Smooth muscle cell (in vitro differentiated cells): Measurements from ENCODE around the gene SHB. TPM values are rescaled to one million over a fixed set of nuclear protein-coding genes. Genes with fewer than 3 reads are reported as not detected.
"Not testable (repeated sequence)": the region's sequence is repeated elsewhere in the genome, so short reads cannot be mapped to it uniquely, and the experiment has no call there.

ENCODE experiments used
- DNase-seq: peaks from one replicate; lab custom pipeline; 2025; ENCODE audit not compliant: unreplicated experiment; lab: John Stamatoyannopoulos, UW
- H2AFZ ChIP-seq: fragments of 200-600 bp; sonication (generic); 2 replicates; pipeline ENCODE4 v1.6.0; 2016; ENCODE audit warnings: antibody characterized with exemption, low read depth, mild to moderate bottlenecking
- H3F3A ChIP-seq: fragments of 200-600 bp; sonication (generic); 2 replicates; pipeline ENCODE4 v1.6.0; 2017; ENCODE audit warnings: antibody characterized with exemption, low read depth
- H3K27ac ChIP-seq: fragments of 200-600 bp; sonication (generic); 2 replicates; pipeline ENCODE4 v1.5.1; 2016; ENCODE audit warnings: low read depth, mild to moderate bottlenecking
- H3K27me3 ChIP-seq: fragments of 200-600 bp; sonication (generic); 2 replicates; pipeline ENCODE4 v1.6.1; 2016; ENCODE audit warnings: low read depth, mild to moderate bottlenecking
- H3K36me3 ChIP-seq: fragments of 200-600 bp; sonication (generic); 2 replicates; pipeline ENCODE4 v1.5.1; 2016; ENCODE audit warnings: low read depth
- H3K4me1 ChIP-seq: fragments of 200-600 bp; sonication (generic); 2 replicates; pipeline ENCODE4 v1.5.1; 2016; ENCODE audit warnings: low read depth
- H3K4me2 ChIP-seq: fragments of 200-600 bp; sonication (generic); 2 replicates; pipeline ENCODE4 v1.6.0; 2016; ENCODE audit warnings: mild to moderate bottlenecking
- H3K4me3 ChIP-seq: fragments of 200-600 bp; sonication (generic); 2 replicates; pipeline ENCODE4 v1.5.1; 2016; ENCODE audit warnings: mild to moderate bottlenecking
- H3K79me2 ChIP-seq: fragments of 200-600 bp; sonication (generic); 2 replicates; pipeline ENCODE4 v1.6.0; 2016; ENCODE audit warnings: low read depth, mild to moderate bottlenecking
- H3K9ac ChIP-seq: fragments of 200-600 bp; sonication (generic); 2 replicates; pipeline ENCODE4 v1.6.0; 2016; ENCODE audit warnings: low read depth
- H3K9me3 ChIP-seq: fragments of 200-600 bp; sonication (generic); replicated peaks from 2 replicates; pipeline ENCODE4 v1.5.1; 2016; ENCODE audit warnings: low read depth
- H4K20me1 ChIP-seq: fragments of 200-600 bp; sonication (generic); 2 replicates; pipeline ENCODE4 v1.6.0; 2016; ENCODE audit warnings: low read depth
- WGBS: methylation state at CpG from one replicate; pipeline ENCODE4 v1.1.7; 2016; ENCODE audit warnings: low lambda C conversion rate; 5-methylcytosine and 5-hydroxymethylcytosine counted together
- polyA plus RNA-seq: library from polyadenylated mRNA; unstranded; fragments of >200 nt; fragmentation: Nextera tagmentation; extraction: Ambion mirVana; gene quantifications from 2 replicates; pipeline ENCODE4 v1.2.1, GENCODE V29; 2016
- total RNA-seq: library from RNA; depleted of rRNA; stranded (reverse); fragments of >200 nt; gene quantifications from 2 replicates; pipeline ENCODE4 v1.2.3, GENCODE V29; 2014
- TF ChIP-seq, protein P1 (sequence below): fragments of 200-600 bp; sonication (generic); IDR thresholded peaks from 2 replicates; pipeline ENCODE4 v1.5.1; 2017; ENCODE audit warnings: borderline replicate concordance, mild to moderate bottlenecking, antibody characterized with exemption; ENCODE audit not compliant: insufficient read depth, poor library complexity, severe bottlenecking

Gene SHB
- total and polyA plus RNA-seq, 2 experiments from 2014 or later = 16.4 to 32.4 TPM

DNA sequence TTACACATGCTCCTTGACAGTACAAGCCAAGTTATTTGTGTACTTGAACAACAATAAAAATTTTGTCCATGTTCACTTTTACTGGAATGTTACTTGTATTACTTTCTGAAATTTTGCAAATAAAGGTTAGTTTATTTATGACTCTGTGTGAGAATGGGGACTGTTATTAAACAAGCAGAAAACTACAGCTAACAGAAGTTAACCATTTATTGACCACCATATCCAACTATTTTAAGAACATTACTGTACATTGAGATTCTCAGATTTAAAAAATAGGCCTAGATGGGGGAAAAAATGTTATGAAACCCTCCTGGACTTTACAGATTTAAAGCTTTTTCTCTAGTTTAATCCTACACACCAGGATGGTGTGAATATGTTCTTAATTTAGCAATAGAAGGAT, 166.9 kb downstream of the SHB start:
- H2AFZ ChIP-seq = no peak overlapping the region
- H4K20me1 ChIP-seq = peaks cover 24% of the 10 kb centered on the region
- H3K27ac ChIP-seq = no peak overlapping the region
- peaks cover 8% of the 10 kb centered on the region for H3K4me1 ChIP-seq
- H3F3A ChIP-seq = no peaks in the 10 kb centered on the region
- H3K4me3 ChIP-seq = peak overlapping the region; percentile 77
- TF ChIP-seq, protein P1, sequence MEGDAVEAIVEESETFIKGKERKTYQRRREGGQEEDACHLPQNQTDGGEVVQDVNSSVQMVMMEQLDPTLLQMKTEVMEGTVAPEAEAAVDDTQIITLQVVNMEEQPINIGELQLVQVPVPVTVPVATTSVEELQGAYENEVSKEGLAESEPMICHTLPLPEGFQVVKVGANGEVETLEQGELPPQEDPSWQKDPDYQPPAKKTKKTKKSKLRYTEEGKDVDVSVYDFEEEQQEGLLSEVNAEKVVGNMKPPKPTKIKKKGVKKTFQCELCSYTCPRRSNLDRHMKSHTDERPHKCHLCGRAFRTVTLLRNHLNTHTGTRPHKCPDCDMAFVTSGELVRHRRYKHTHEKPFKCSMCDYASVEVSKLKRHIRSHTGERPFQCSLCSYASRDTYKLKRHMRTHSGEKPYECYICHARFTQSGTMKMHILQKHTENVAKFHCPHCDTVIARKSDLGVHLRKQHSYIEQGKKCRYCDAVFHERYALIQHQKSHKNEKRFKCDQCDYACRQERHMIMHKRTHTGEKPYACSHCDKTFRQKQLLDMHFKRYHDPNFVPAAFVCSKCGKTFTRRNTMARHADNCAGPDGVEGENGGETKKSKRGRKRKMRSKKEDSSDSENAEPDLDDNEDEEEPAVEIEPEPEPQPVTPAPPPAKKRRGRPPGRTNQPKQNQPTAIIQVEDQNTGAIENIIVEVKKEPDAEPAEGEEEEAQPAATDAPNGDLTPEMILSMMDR = no peak
- H3K79me2 ChIP-seq = peaks cover 28% of the 10 kb centered on the region
- no peaks in the 10 kb centered on the region for H3K9me3 ChIP-seq
- peak overlapping the region; percentile 85 for H3K4me2 ChIP-seq
- DNase-seq = no peak
- H3K36me3 ChIP-seq = no peaks in the 10 kb centered on the region
- H3K9ac ChIP-seq = no peak overlapping the region
- no peaks in the 10 kb centered on the region for H3K27me3 ChIP-seq

DNA sequence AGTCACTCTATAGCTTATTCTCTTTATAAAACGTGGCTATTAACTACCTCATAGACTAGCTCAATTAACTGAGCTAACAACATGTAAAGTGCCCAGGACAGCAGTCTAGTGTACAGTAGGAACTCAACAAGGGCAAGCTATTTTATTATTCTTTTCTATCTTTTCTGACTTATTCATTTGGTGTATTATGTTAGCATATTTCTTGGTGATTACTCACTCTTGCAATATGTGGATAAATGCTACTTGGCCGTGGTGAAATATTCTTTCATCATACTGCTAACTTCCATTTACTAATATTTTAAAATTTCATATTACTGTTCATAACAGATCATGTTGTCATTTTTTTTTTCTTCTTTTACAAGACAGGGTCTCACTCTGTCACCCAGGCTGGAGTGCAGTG, 170.0 kb downstream of the SHB start:
- 89% methylated on average over 2 of the region's 2 CpGs for WGBS
- peaks cover 27% of the 10 kb centered on the region for H4K20me1 ChIP-seq
- H3K9me3 ChIP-seq = no peaks in the 10 kb centered on the region
- TF ChIP-seq, protein P1 = no peak
- no peaks in the 10 kb centered on the region for H3K36me3 ChIP-seq
- no peak overlapping the region for H3K27ac ChIP-seq
- H3K27me3 ChIP-seq = no peaks in the 10 kb centered on the region
- no peak overlapping the region for H3K9ac ChIP-seq
- no peak overlapping the region for H2AFZ ChIP-seq
- peaks cover 8% of the 10 kb centered on the region for H3K4me1 ChIP-seq
- DNase-seq = no peak
- H3F3A ChIP-seq = no peaks in the 10 kb centered on the region
- no peak overlapping the region for H3K4me3 ChIP-seq
- no peak overlapping the region for H3K4me2 ChIP-seq
- peaks cover 28% of the 10 kb centered on the region for H3K79me2 ChIP-seq

DNA sequence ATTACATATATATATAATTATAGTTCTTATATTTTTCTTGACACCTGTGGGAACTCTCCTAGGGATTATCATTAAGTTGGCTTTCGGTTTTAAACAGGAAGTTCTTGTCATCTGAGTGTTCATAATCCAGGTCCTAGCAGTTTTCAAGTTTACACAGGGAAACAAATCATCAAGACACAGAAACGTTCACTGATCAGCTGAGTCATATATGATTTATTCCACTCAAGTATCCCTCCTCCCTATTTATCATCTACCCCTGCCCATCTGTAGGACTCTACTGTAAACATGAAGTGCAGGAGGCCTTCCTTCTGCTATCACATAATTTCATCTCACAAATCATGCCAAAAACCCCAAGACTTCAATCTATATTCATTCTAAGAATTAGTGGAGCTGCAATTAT, 171.4 kb downstream of the SHB start:
- H3K4me3 ChIP-seq = no peak overlapping the region
- H3K79me2 ChIP-seq = peaks cover 22% of the 10 kb centered on the region
- peaks cover 5% of the 10 kb centered on the region for H3K4me1 ChIP-seq
- peaks cover 27% of the 10 kb centered on the region for H4K20me1 ChIP-seq
- TF ChIP-seq, protein P1 = no peak
- DNase-seq = no peak
- no peaks in the 10 kb centered on the region for H3F3A ChIP-seq
- 77% methylated on average over 2 of the region's 2 CpGs for WGBS
- no peak overlapping the region for H3K27ac ChIP-seq
- H2AFZ ChIP-seq = no peak overlapping the region
- H3K27me3 ChIP-seq = no peaks in the 10 kb centered on the region
- no peak overlapping the region for H3K9ac ChIP-seq
- H3K36me3 ChIP-seq = no peaks in the 10 kb centered on the region
- H3K9me3 ChIP-seq = no peaks in the 10 kb centered on the region
- H3K4me2 ChIP-seq = no peak overlapping the region

DNA sequence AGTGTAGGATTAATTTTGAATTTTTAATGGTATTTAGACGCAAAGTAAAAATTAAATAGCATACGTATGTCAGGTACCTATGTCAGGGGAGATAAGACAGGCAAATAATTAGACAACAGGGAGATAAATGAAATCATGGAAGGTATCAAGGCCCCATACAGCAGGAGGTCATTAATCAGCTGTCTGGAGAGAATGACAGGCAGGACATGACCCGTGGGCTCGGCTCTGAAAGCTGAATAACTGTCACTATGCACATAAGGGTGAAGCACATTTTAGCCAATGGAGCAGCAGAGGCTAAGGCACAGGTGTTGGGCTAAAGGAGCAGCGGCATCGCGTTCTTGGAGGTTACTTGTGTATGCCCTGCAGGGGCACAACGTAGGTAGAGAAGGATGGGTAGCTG, 177.0 kb downstream of the SHB start:
- H3K27ac ChIP-seq = no peak overlapping the region
- DNase-seq = no peak
- no peak overlapping the region for H3K4me2 ChIP-seq
- H4K20me1 ChIP-seq = peaks cover 33% of the 10 kb centered on the region
- no peak overlapping the region for H3K9ac ChIP-seq
- no peaks in the 10 kb centered on the region for H3K79me2 ChIP-seq
- H2AFZ ChIP-seq = no peak overlapping the region
- H3K4me1 ChIP-seq = no peaks in the 10 kb centered on the region
- WGBS = 97% methylated on average over 8 of the region's 8 CpGs
- TF ChIP-seq, protein P1 = no peak
- H3F3A ChIP-seq = no peaks in the 10 kb centered on the region
- H3K9me3 ChIP-seq = no peaks in the 10 kb centered on the region
- no peaks in the 10 kb centered on the region for H3K36me3 ChIP-seq
- H3K4me3 ChIP-seq = no peak overlapping the region
- no peaks in the 10 kb centered on the region for H3K27me3 ChIP-seq

DNA sequence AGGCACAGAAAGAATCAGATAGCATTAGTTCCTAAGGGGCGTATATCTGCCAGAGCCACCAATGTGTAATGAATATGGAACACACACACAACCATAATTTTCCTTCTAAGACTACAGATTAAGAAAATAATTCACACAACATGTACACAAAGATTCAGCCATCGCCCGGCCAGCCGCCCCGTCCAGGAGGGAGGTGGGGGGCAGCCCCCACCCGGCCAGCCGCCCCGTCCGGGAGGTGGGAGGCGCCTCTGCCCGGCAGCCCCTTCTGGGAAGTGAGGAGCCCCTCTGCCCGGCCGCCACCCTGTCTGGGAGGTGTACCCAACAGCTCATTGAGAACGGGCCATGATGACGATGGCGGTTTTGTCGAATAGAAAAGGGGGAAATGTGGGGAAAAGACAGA, 178.0 kb downstream of the SHB start:
- H3K4me2 ChIP-seq, H3F3A ChIP-seq, H2AFZ ChIP-seq, H3K27me3 ChIP-seq, H3K9ac ChIP-seq, H3K79me2 ChIP-seq, H3K4me1 ChIP-seq, H3K9me3 ChIP-seq, H3K4me3 ChIP-seq, H3K27ac ChIP-seq, H3K36me3 ChIP-seq, DNase-seq: not testable (repeated sequence)
- WGBS = 99% methylated on average over 16 of the region's 17 CpGs
- H4K20me1 ChIP-seq = peaks cover 30% of the 10 kb centered on the region
